Activated naive CD4-positive, alpha-beta T cell treated with anti-CD3 and anti-CD28 coated beads, Interleukin-2, amount 50 U/mL, for 72 hours (primary cell): ENCODE results near the gene KRT6C. TPM values are rescaled to one million over a fixed set of nuclear protein-coding genes. Genes with fewer than 3 reads are reported as not detected.

Source experiments
- ATAC-seq, 2 donors: fragments of 150-1000 bp; cut with Tn5 transposase; 2 replicates each; pipeline ENCODE4 v1.10.0; 2021; ENCODE audit warnings: mild to moderate bottlenecking in 2 of 2, moderate library complexity in 2 of 2
- DNase-seq, 2 donors: peaks; one replicate each; pipeline ENCODE4 v3.0.0; 2021 to 2022; ENCODE audit warnings: low spot score in 2 of 2
- H3K27ac Mint-ChIP-seq, 2 donors: one replicate each; pipeline ENCODE4 v1.8.0; 2022; ENCODE audit warnings: mild to moderate bottlenecking in 2 of 2, mixed read lengths in 2 of 2
- H3K36me3 Mint-ChIP-seq, 2 donors: one replicate each; pipeline ENCODE4 v1.8.0; 2022; ENCODE audit warnings: mixed read lengths in 2 of 2
- H3K9me3 Mint-ChIP-seq, 2 donors: one replicate each; pipeline ENCODE4 v1.8.0; 2022; ENCODE audit warnings: mixed read lengths in 2 of 2
- total RNA-seq, 2 donors: library from RNA; stranded (reverse); gene quantifications; one replicate each; pipeline ENCODE4 v1.2.3, GENCODE V29; 2022

KRT6C gene
- not detected for total RNA-seq

GRCh38 chr12:52473768-52474167 is at the start of gene KRT6C:
TSS of gene KRT6C (minus strand) at chr12:52473805. CDS start at chr12:52473737, 68 bp downstream.
- DNase-seq: no peak
- ATAC-seq: no peak
- H3K27ac Mint-ChIP-seq: no peak within 1 kb of the TSS
- peaks cover 0 to 4% of the 10 kb centered on the region in 2 donors for H3K9me3 Mint-ChIP-seq
- no peaks in the 10 kb centered on the region for H3K36me3 Mint-ChIP-seq

GRCh38 chr12:52522346-52523011 is 48.9 kb upstream of the KRT6C start:
- no peaks in the 10 kb centered on the region for H3K36me3 Mint-ChIP-seq
- ATAC-seq (no peak), DNase-seq (no peak)
- H3K27ac Mint-ChIP-seq: no peak overlapping the region
- H3K9me3 Mint-ChIP-seq: no peaks in the 10 kb centered on the region

- Mint-ChIP-seq H3K27ac (no peak overlapping the region), H3K9me3 (no peaks in the 10 kb centered on the region), H3K36me3 (no peaks in the 10 kb centered on the region)
- ATAC-seq: no peak
- DNase-seq: no peak
Observed at GRCh38 chr12:52521568-52522266, 48.1 kb upstream of the KRT6C start.

GRCh38 chr12:52521175-52521567 is 47.6 kb upstream of the KRT6C start:
- H3K27ac Mint-ChIP-seq: no peak overlapping the region
- DNase-seq (no peak), ATAC-seq (no peak)
- no peaks in the 10 kb centered on the region for H3K36me3 Mint-ChIP-seq
- no peaks in the 10 kb centered on the region for H3K9me3 Mint-ChIP-seq

GRCh38 chr12:52519826-52520662 is 46.4 kb upstream of the KRT6C start, which contains the start of gene KRT5:
TSS of gene KRT5 (minus strand) at chr12:52520394. CDS start at chr12:52520296, 98 bp downstream.
- no peak for DNase-seq
- no peak within 1 kb of the TSS for H3K27ac Mint-ChIP-seq
- no peaks in the 10 kb centered on the region for H3K9me3 Mint-ChIP-seq
- no peaks in the 10 kb centered on the region for H3K36me3 Mint-ChIP-seq
- no peak for ATAC-seq

GRCh38 chr12:52519387-52519703 is 45.7 kb upstream of the KRT6C start:
- no peak for ATAC-seq
- no peak for DNase-seq
- Mint-ChIP-seq H3K9me3 (no peaks in the 10 kb centered on the region), H3K27ac (no peak overlapping the region), H3K36me3 (no peaks in the 10 kb centered on the region)

- DNase-seq (no peak), ATAC-seq (no peak)
- Mint-ChIP-seq H3K36me3 (no peaks in the 10 kb centered on the region), H3K9me3 (no peaks in the 10 kb centered on the region), H3K27ac (no peak overlapping the region)
Observed at GRCh38 chr12:52518574-52519386, 45.2 kb upstream of the KRT6C start.

- no peaks in the 10 kb centered on the region for H3K9me3 Mint-ChIP-seq
- H3K36me3 Mint-ChIP-seq: no peaks in the 10 kb centered on the region
- no peak for DNase-seq
- ATAC-seq: no peak
- H3K27ac Mint-ChIP-seq: no peak overlapping the region
Observed at GRCh38 chr12:52517888-52518287, 44.3 kb upstream of the KRT6C start.

- no peak for ATAC-seq
- no peak for DNase-seq
- Mint-ChIP-seq H3K36me3 (no peaks in the 10 kb centered on the region), H3K27ac (no peak overlapping the region), H3K9me3 (no peaks in the 10 kb centered on the region)
Observed at GRCh38 chr12:52517005-52517835, 43.6 kb upstream of the KRT6C start.

GRCh38 chr12:52515927-52516831 is 42.6 kb upstream of the KRT6C start:
- ATAC-seq (peak in 1 of 2 donors; percentile 34), DNase-seq (no peak)
- H3K9me3 Mint-ChIP-seq: peaks cover 0 to 3% of the 10 kb centered on the region in 2 donors
- peaks cover 0 to 6% of the 10 kb centered on the region in 2 donors for H3K36me3 Mint-ChIP-seq
- peak overlapping the region in 1 of 2 donors; percentile 56 for H3K27ac Mint-ChIP-seq

GRCh38 chr12:52515319-52515646 is 41.7 kb upstream of the KRT6C start:
- no peak overlapping the region for H3K27ac Mint-ChIP-seq

GRCh38 chr12:52514471-52515318 is 41.1 kb upstream of the KRT6C start:
- DNase-seq: no peak
- Mint-ChIP-seq H3K9me3 (peaks cover 0 to 5% of the 10 kb centered on the region in 2 donors), H3K27ac (no peak overlapping the region), H3K36me3 (peaks cover 0 to 6% of the 10 kb centered on the region in 2 donors)
- no peak for ATAC-seq

More at GRCh38 chr12:52515319-52515646, 41.7 kb upstream of the KRT6C start:
- DNase-seq (no peak), ATAC-seq (no peak)
- Mint-ChIP-seq H3K9me3 (peaks cover 0 to 5% of the 10 kb centered on the region in 2 donors), H3K36me3 (peaks cover 0 to 6% of the 10 kb centered on the region in 2 donors)

GRCh38 chr12:52513736-52514135 is 40.1 kb upstream of the KRT6C start:
- H3K36me3 Mint-ChIP-seq: peaks cover 0 to 6% of the 10 kb centered on the region in 2 donors
- no peak overlapping the region for H3K27ac Mint-ChIP-seq
- ATAC-seq: no peak
- no peak for DNase-seq
- peaks cover 0 to 5% of the 10 kb centered on the region in 2 donors for H3K9me3 Mint-ChIP-seq

GRCh38 chr12:52508211-52508610 is 34.6 kb upstream of the KRT6C start:
- no peak for DNase-seq
- Mint-ChIP-seq H3K27ac (no peak overlapping the region), H3K36me3 (peaks cover 0 to 6% of the 10 kb centered on the region in 2 donors), H3K9me3 (peaks cover 0 to 5% of the 10 kb centered on the region in 2 donors)
- no peak for ATAC-seq
